GM18909 (cell line): ENCODE measurements around the gene SARDH.

ENCODE experiments used
- ATAC-seq: cut with Tn5 transposase; IDR thresholded peaks from one replicate; pipeline ENCODE4 v1.9.1; 2021; ENCODE audit warnings: mild to moderate bottlenecking; ENCODE audit not compliant: unreplicated experiment, poor library complexity

SARDH gene

GRCh38 chr9:133657120-133657661 is 81.0 kb downstream of the SARDH start:
- ATAC-seq: no peak

GRCh38 chr9:133656211-133657119 is 81.7 kb downstream of the SARDH start:
- ATAC-seq: no peak

- ATAC-seq: no peak
Measured at GRCh38 chr9:133655701-133656100, 82.5 kb downstream of the SARDH start.

- no peak for ATAC-seq
Measured at GRCh38 chr9:133654736-133655657, 83.2 kb downstream of the SARDH start.

GRCh38 chr9:133653638-133654037 is 84.5 kb downstream of the SARDH start:
- ATAC-seq: no peak

GRCh38 chr9:133650026-133650425 is 88.1 kb downstream of the SARDH start:
- no peak for ATAC-seq

- ATAC-seq: no peak
Measured at GRCh38 chr9:133649194-133649593, 89.0 kb downstream of the SARDH start.

GRCh38 chr9:133647765-133648469 is 90.2 kb downstream of the SARDH start:
- no peak for ATAC-seq

- ATAC-seq: no peak
Measured at GRCh38 chr9:133647148-133647547, 91.0 kb downstream of the SARDH start.

GRCh38 chr9:133645021-133645765 is 93.0 kb downstream of the SARDH start:
- ATAC-seq: no peak

GRCh38 chr9:133643978-133644760 is 94.0 kb downstream of the SARDH start:
- ATAC-seq: no peak

- no peak for ATAC-seq
Measured at GRCh38 chr9:133643362-133643755, 94.8 kb downstream of the SARDH start.

- no peak for ATAC-seq
Measured at GRCh38 chr9:133642708-133643361, 95.3 kb downstream of the SARDH start.

GRCh38 chr9:133641861-133642595 is 96.1 kb downstream of the SARDH start:
- ATAC-seq: no peak

- no peak for ATAC-seq
Measured at GRCh38 chr9:133641396-133641655, 96.8 kb downstream of the SARDH start.

GRCh38 chr9:133640580-133641395 is 97.4 kb downstream of the SARDH start:
- no peak for ATAC-seq

- ATAC-seq: no peak
Measured at GRCh38 chr9:133640160-133640559, 98.0 kb downstream of the SARDH start.
